NCI-H2107 treated with DMSO at 0.1 percent for 48 hours (cell line): ENCODE data around the gene B9D2.
"Not testable (repeated sequence)": the region's sequence is repeated elsewhere in the genome, so short reads cannot be mapped to it uniquely, and the experiment has no call there.

Source experiments
- DNase-seq: peaks from one replicate; lab custom pipeline; 2025; ENCODE audit not compliant: unreplicated experiment; lab: John Stamatoyannopoulos, UW

B9D2 gene

DNA sequence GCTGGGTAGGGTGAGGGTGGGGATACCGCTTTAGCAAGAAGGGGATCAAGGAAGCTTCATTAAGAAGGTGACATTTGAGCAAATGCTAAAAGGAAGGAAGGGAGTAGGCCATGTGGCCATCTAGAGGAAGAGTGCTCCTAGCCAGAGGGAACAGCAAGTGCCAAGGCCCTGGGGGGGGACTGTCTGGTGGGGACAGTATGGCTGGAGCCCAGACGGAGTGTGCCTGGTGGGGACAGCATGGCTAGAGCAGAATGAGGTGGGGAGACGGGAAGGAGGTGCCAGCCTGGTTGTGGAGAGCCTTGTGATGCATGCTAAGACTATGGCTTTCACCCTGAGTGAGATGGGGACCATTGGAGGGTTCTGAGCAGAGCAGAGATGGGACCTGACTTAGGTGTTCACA lies 8.1 kb downstream of the B9D2 start:
- no peak for DNase-seq

DNA sequence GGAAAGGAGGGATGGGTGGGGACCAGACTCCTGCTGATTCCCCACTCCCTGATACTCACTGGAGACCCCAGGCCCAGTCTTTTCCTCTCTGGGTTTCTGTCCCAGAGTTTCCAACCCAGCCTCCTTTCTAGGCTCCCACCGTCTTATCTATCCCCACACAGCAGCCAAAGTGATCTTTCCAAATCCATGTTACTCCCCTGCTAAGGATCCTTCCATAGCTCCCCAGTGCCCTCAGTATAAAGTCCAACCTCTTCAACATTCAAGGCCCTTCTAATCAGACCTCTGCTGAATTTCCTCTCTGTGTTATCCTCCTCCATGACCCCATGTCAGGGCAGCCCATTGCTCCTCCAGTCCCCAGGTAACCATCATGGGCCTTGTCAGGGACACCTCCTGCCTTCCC lies 8.9 kb downstream of the B9D2 start:
- no peak for DNase-seq

DNA sequence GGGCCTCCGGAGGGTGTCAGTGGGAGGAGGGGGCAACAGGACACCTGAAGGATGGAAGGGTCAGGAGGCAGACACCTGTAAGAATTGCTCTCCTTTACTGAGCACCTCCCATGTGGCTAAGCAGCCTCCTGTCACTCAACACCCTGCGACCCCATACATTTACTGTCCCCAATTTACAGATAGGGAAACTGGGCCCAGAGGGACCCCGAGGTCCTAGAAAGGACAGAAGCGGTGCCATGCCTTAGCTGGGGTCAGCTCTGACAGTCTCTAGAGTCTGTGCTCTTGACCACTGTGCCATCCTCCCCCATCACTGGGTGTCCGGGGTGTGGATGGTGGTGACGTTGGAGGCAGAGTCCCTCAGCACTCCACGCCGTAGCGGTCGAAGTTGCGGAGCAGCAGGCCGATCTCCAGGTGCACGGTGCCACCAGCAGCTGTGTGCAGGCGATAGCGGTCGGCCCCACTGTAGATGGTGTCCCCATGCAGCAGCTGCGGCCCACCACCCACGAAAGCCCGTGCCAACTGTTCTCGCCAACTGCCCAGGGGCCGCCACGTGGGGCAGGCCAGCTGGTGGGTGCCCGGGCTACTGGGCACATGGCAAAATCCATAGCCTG lies 9.5 kb downstream of the B9D2 start:
- DNase-seq, result no peak

DNA sequence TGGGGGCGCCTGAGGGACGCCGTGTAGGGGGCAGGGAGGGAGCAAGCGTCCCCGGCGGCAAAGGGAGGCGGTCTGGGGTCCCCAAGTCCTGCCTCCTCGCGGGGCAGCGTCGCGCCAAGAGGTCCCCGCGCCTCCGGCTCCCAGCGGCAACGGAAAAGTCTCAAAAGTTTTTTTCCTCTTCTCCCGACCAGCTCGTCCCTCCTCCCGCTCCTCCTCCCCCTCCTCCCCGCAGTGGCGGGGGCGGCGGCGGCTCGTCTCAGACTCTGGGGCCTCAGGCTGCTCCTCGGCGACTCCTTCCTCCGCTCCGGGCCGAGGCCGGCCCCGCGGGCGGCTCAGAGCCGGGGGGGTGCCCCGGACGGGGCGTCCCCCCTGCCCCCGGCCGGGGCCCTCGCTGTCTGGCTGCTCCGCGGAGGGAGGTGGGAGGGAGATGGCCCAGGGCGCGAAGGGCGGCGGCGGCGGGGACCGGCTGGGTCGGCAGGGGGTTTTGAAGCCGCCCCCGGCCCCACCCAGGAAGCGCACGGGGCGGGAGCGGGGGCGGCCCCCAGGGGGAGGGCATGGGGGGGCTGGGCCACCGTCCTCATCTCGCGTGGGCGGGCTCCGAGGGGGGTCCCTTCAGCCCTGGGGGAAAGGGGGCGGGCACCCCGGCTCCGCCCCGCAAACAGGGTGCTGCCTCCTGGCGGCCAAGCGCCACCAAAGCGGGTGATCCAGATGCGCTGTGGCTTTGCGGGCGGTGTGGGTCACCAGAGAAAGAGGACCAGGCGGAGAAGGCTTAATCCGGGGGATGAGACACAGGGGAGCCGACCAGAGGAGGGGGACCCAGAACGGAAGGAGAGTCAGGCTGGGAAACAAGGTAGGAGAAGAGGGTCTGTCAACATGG lies 10.2 kb downstream of the B9D2 start, which contains the start of gene TGFB1:
TSS of gene TGFB1 (minus strand) at position 457 of the 877 bp plus-strand sequence. CDS start 878 bp downstream, outside the sequence.
- DNase-seq, result no peak

DNA sequence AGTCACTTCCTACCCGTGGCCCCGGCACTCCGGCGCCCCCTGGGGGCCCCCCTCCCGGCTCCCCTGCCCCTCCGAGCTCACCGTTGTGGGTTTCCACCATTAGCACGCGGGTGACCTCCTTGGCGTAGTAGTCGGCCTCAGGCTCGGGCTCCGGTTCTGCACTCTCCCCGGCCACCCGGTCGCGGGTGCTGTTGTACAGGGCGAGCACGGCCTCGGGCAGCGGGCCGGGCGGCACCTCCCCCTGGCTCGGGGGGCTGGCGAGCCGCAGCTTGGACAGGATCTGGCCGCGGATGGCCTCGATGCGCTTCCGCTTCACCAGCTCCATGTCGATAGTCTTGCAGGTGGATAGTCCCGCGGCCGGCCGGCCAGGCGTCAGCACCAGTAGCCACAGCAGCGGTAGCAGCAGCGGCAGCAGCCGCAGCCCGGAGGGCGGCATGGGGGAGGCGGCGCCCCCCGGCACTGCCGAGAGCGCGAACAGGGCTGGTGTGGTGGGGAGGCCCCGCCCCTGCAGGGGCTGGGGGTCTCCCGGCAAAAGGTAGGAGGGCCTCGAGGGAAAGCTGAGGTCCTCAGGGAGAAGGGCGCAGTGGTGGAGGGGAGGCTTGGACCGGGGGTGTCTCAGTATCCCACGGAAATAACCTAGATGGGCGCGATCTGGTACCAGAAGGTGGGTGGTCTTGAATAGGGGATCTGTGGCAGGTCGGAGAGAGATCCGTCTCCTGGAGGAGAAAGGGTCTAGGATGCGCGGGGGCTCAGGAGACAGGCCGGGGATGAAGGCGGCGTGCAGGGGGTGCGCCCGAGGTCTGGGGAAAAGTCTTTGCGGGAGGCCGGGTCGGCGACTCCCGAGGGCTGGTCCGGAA lies 11.1 kb downstream of the B9D2 start:
- DNase-seq, result no peak

DNA sequence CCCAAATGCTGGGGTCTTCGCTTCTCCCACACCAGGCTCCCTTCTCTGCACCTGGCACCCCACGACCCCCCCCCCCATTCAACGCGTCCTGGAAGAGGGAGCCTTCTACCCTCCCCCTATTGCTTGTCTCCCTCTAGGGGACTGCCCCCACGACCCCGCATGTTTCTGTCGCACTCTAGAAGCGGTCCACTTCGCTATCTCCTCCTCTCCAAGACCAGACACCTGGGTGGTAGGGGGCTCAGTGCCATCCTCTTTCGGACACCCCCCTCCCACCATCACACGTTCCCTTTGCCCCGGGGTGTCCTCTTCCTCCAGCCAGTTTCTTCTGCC lies 11.7 kb downstream of the B9D2 start:
- DNase-seq, result no peak

DNA sequence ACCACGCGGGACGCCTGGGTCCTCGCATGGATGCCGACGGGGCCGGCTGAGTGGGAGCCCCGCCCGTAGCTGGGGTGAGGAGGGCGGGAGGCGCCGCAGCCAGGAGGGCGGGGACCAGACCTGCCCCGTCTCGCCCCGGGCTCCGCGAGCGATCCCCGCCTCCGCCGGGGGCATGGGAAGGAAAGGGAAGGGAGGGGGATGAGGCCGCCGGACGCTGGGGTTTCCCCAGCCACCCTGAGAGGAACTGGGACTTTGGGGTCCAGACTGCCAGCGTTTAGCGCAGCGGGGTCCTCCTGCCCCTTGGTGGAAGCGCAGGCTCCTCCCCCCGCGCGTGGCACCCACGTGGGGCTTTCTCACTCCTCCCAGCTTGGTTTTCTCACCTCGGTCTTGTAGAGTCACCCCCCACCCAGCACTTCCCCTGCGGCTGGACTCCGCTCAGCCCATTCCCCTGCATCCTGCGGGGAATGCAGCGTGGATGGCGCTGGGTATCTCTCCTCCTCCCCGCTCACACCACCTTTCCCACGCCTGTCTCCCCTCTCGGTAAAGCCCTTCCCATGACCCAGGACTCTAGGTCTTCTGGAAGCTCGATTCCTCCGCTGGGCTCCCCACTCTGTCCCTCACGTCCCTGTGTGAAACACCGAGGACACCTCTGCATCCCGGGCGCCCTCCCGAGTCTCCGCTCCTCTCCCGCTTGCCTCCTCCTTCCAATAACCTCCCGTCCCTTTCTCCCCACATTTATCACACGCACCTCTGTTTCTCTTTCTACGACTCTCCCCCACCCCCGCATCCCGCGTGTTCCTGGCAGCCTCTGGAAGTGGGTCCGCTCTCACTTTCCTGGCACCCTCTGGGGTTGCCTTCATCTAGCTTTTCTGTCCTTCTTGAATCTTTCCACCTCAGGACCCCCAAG lies 12.4 kb downstream of the B9D2 start:
- no peak for DNase-seq

DNA sequence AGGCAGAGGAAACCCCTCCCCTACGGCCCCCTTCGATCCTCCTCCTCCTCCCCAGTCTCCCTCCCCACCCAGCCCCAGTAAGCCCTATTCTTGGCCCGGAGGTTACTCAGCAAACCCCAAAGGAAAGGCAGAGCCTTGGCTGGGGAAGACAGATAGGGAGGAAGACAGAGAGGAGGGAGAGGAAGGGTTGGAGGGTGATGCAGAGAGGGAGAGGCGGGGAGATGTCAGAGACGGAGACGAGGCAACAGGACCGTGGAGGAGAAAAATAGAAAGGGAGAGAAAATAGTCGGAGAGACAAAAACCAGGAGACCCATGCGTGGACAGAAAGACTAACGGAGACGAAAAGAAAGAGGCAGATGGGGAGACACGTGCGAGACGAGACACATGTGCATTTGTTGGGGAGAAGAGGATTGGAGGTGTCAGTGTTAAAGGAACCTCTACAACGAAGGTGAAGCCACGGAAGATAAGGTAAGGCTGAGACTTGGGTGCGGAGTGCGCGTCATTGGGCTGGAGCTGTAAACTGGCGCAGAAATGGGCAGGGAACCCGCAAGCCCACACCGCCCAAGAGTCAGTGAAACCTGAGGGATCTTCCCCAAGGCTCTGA lies 13.1 kb downstream of the B9D2 start:
- no peak for DNase-seq

DNA sequence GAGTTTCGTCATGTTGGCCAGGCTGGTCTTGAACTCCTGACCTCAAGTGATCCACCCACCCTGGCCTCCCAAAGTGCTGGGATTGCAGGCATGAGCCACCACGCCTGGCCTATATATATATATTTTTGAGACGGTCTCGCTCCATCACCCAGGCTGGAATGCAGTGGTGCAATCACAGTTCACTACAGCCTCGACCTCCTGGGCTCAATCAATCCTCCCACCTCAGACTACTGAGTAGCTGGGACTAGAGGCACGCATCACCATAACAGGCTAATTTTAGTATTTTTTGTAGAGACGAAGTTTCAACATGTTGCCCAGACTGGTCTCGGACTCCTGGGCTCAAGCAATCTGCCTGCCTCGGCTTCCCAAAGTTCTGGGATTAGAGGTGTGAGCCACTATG lies 17.0 kb downstream of the B9D2 start:
- DNase-seq, result not testable (repeated sequence)

DNA sequence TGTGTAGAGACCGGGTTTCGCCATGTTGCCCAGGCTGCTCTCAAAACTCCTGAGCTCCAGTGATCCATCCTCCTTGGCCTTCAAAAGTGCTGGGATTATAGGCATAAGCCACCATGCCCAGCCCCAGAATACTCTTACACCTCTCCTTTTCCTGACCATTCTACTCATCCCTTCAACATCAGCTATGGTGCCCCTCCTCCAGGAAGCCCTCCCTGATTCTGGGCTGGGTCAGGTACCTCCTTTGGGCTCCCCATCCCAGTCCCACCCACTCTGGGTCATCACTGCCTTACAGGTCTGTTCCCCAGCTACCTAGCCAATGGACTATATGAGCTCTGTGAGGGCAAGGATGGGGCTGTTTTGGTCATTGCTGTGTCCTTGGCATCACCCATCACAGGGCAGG lies 19.8 kb downstream of the B9D2 start:
- DNase-seq, result no peak

DNA sequence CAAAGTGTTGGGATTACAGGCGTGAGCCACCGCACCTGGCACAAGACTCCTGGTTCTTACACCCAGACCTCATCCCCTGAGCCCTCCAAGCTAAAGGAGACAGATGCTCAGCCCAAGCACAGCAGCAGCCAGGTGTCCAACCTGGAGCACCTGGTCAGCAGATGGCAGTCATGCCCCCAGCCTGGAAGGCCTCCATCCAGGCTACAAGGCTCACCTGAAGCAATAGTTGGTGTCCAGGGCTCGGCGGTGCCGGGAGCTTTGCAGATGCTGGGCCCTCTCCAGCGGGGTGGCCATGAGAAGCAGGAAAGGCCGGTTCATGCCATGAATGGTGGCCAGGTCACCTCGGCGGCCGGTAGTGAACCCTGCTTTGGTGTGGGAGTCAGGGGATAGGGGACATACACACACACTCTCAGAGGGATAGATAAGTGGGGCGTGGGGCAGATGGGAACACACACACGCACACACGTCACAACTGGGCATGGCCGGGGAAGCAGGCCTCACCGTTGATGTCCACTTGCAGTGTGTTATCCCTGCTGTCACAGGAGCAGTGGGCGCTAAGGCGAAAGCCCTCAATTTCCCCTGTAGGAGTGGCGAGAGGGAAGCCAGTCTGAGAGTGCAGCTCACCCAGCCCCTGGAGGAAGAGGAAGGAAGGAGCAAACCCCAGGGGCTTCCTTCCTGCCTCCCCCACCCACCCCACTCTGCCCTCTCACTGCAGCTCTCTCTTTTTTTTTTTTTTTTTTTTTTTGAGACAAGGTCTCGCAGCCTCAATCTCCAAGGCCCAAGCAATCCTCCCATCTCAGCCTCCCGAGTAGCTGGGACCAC lies 22.1 kb downstream of the B9D2 start:
- no peak for DNase-seq

DNA sequence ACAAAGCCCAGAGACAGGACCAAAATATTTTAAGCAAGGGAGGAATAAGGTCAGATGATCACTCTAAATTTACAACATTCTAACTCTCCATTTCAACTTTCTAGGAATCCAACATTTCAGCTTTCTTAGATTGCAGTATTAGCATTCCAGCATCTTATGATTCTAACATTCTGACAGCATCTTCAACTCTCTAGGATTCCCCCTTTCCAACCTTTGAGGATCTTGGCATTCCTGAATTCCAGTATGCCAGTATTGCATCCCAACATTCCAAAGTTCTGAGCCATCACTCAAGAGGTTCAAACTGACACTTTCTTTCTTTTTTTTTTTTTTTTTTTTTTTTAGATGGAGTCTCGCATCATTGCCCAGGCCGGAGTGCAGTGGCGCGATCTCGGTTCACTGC lies 24.0 kb downstream of the B9D2 start:
- DNase-seq, result no peak

DNA sequence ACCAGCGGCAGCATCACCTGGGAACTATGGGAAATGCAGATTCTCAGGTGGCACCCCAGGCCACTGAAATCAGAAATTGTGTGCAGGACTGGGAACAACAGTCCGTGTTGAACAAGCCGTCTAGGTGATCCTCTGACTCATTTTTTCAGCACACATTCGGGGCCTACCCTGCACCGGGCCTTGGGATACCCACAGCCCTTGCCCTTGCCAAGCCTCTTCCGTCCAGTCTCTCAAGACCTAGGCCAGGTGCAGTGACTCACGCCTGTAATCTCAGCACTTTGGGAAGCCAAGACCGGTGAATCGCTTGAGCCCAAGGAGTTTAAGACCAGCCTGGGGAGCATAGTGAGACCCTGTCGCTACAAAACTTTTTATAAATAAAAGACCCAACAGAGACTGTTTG lies 28.5 kb downstream of the B9D2 start:
- DNase-seq, result no peak

DNA sequence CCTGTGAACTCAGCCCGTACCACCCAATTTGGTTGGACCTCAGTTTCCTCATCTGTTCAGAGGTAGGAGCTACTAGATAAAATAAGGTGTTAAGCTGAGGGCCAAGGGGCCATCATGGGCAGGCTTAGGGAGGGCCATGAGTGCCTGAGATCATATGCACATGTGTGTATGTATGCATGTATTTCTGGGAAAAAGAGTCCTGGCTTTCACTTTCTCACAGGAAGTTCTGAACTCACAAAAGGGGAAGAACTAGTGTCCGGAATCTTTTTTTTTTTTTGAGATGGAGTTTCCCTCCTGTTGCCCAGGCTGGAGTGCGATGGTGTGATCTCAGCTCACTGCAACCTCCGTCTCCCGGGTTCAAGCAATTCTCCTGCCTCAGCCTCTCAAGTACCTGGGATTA lies 29.2 kb downstream of the B9D2 start:
- no peak for DNase-seq

DNA sequence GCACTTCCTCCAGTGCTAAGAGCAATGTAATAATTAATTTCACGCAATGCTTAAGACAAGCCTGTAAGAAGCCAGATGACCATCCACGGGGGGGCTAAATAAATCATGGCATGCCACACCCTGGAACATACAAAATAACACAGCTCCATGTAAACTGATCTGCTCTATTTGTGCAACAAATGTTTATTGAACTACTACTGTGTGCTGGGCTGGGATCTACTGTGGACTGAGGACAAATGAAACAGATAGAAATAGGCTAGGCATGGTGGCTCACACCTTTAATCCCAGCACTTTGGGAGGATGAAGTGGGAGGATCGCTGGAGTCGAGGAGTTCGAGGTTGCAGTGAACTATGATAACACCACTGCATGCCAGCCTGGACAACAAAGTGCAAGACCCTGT lies 31.5 kb downstream of the B9D2 start:
- no peak for DNase-seq

DNA sequence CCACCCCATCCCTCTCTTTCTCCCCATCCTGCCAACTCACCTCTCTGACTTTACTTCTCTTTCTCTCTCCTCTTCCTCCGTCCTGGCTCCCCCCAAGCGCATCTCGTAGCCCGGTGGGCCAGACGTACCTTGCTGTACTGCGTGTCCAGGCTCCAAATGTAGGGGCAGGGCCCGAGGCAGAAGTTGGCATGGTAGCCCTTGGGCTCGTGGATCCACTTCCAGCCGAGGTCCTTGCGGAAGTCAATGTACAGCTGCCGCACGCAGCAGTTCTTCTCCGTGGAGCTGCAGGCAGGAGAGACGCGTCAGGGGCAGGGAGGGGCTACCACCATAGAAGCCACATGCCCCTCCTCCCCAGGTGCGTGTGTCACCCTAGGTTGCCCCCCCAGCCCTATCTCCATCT lies 31.9 kb downstream of the B9D2 start:
- no peak for DNase-seq

DNA sequence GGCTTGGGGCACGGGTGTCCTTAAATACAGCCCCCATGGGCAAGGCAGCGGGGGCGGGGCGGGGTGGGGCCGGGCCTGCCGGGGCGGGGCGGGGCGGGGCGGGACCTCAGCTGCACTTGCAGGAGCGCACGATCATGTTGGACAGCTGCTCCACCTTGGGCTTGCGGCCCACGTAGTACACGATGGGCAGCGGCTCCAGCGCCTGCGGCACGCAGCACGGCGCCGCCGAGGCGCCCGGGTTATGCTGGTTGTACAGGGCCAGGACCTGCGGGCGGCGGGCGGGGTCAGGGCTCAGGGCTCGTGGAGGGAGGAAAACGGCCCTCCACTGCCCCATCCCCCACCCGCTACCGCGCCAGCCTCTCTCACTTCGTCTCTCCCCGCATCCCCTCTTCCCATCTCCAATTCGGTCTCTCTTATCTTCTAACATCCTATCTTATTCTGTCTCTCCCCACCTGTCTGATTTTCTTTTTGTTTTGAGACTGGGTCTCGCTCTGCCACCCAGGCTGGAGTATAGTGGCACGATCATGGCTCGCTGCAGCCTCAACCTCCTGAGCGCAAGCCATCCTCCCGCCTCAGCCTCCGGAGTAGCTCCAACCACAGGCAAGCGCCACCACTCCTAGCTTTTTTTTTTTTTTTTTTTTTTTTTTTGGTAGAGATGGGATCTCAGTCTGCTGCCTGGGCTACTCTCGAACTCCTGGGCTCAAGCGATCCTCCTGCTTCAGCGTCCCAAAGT lies 32.8 kb downstream of the B9D2 start:
- DNase-seq, result no peak

DNA sequence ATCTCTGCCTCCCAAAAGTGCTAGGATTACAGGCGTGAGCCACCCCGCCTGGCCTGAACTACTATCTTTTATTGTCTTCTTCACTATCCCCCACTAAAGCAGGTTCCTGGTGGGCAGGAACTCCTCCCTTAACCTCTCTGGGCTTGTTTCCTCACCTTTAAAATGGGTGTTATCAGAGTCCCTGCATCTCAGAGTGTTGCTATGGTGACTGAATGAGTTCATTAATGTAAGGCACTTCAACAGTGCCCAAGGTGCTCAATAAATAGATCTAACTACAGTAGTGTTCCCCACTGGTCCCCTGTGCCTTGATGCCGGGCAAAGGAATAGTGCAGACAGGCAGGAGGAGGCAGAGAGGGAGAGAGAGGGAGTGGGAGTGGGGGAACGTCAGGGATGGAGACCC lies 33.5 kb downstream of the B9D2 start:
- no peak for DNase-seq

DNA sequence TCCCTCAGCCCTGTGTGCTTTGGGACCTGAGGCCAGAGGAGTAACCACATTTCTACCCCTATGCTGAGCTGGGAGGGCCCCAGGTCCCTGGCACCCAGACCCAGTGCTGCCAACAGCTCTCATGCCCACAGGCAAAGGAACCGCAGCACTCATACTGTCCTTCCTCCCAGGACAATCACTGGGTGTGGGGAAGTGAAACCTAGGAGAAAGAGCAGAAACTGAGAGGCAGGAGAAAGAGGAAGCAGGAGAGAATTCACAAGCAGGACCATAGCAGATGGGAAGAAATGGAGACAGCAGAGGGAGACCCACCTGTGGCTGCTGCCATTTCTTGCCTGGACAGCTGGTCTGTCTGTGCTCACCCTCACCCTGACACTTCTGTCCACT lies 35.1 kb downstream of the B9D2 start:
- no peak for DNase-seq
